HG03571 (cell line): Measurements from ENCODE around the gene SRPRA.

Experiments
- ATAC-seq: cut with Tn5 transposase; IDR thresholded peaks from one replicate; pipeline ENCODE4 v1.9.1; 2021; ENCODE audit not compliant: unreplicated experiment

Gene SRPRA

GRCh38 chr11:126231725-126232459 is 36.8 kb downstream of the SRPRA start:
- no peak for ATAC-seq

- ATAC-seq: no peak
Observed at GRCh38 chr11:126229858-126230540, 38.7 kb downstream of the SRPRA start.

GRCh38 chr11:126226334-126227084 is 42.2 kb downstream of the SRPRA start:
- no peak for ATAC-seq

- ATAC-seq: no peak
Observed at GRCh38 chr11:126225295-126225665, 43.4 kb downstream of the SRPRA start.

- ATAC-seq: no peak
Observed at GRCh38 chr11:126224647-126225294, 43.9 kb downstream of the SRPRA start.

- no peak for ATAC-seq
Observed at GRCh38 chr11:126219547-126219946, 49.1 kb downstream of the SRPRA start.

- no peak for ATAC-seq
Observed at GRCh38 chr11:126217491-126217890, 51.2 kb downstream of the SRPRA start.

- no peak for ATAC-seq
Observed at GRCh38 chr11:126216526-126217305, 52.0 kb downstream of the SRPRA start.

GRCh38 chr11:126214841-126215240 is 53.9 kb downstream of the SRPRA start:
- ATAC-seq: no peak

GRCh38 chr11:126214441-126214840 is 54.3 kb downstream of the SRPRA start:
- no peak for ATAC-seq
